AG04449 (cell line): ENCODE measurements around the gene RND3.

Experiments used
- CTCF ChIA-PET: fragments of 350-600 bp; formaldehyde crosslinking; extraction: SDS; loops from one replicate; lab custom pipeline; 2021; ENCODE audit warnings: antibody characterized with exemption; lab: Yijun Ruan, JAX
- POLR2A ChIA-PET: fragments of 400-600, 350-600 bp; formaldehyde crosslinking; extraction: SDS; loops from one replicate; lab custom pipeline; 2020; ENCODE audit warnings: antibody characterized with exemption, inconsistent platforms; lab: Yijun Ruan, JAX
- DNase-seq: peaks from one replicate; pipeline ENCODE4 v3.0.0-alpha.2; 2010; ENCODE audit warnings: low read depth, low spot score
- H3K4me3 ChIP-seq: 2 replicates; pipeline ENCODE4 v1.5.1; 2011; ENCODE audit warnings: low read depth, mild to moderate bottlenecking, control low read depth, low read length
- TF ChIP-seq, protein P1 (sequence below): IDR thresholded peaks from one replicate; pipeline ENCODE4 v1.5.1; 2011; ENCODE audit warnings: mild to moderate bottlenecking, moderate library complexity, low read length, control low read depth, inconsistent platforms; ENCODE audit not compliant: insufficient read depth; ENCODE audit errors: missing control alignments

The RND3 gene

DNA sequence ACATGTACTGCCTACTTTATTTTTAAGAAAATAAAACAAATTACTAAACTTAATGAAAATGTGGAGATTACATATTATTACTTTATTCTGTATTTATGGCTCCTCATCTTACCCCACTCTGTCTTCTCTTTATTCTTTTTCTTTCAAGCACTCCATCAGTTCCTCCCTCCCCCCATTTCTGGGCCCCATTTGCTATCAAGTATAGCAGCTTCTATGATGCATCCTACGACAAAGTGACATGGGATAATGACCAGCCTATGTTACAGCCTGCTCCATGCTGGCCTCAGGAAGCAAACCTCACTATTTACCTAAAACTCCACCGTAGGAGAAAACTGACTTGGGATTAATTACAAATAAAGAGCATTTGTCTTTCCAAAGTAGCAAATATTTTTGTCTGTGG, 58.8 kb downstream of the RND3 start:
- no peak for DNase-seq
- H3K4me3 ChIP-seq, result no peak overlapping the region
- ChIA-PET POLR2A (no interaction called here), CTCF (no interaction called here)
- TF ChIP-seq, protein P1, sequence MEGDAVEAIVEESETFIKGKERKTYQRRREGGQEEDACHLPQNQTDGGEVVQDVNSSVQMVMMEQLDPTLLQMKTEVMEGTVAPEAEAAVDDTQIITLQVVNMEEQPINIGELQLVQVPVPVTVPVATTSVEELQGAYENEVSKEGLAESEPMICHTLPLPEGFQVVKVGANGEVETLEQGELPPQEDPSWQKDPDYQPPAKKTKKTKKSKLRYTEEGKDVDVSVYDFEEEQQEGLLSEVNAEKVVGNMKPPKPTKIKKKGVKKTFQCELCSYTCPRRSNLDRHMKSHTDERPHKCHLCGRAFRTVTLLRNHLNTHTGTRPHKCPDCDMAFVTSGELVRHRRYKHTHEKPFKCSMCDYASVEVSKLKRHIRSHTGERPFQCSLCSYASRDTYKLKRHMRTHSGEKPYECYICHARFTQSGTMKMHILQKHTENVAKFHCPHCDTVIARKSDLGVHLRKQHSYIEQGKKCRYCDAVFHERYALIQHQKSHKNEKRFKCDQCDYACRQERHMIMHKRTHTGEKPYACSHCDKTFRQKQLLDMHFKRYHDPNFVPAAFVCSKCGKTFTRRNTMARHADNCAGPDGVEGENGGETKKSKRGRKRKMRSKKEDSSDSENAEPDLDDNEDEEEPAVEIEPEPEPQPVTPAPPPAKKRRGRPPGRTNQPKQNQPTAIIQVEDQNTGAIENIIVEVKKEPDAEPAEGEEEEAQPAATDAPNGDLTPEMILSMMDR, result no peak

DNA sequence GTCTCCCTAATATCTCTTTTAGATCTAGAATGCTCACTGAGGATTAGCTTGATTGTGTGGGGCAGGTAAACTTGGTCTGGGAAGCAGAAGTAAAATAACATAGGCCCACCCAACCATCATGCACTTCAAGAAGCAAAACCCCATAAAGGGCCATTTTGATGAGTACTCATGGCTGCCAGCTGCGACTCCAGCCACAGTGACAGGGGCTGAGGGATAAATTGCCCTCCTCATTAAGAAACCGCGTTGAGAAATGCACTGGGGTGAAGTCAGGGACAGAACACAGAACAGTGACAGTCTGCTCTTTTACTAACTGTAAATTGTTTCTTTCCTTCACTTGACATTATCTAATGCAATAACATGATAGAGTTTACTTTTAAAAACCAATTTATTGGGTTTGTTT, 60.2 kb downstream of the RND3 start:
- TF ChIP-seq, protein P1, result no peak
- ChIA-PET CTCF (no interaction called here), POLR2A (no interaction called here)
- no peak overlapping the region for H3K4me3 ChIP-seq
- DNase-seq, result no peak

DNA sequence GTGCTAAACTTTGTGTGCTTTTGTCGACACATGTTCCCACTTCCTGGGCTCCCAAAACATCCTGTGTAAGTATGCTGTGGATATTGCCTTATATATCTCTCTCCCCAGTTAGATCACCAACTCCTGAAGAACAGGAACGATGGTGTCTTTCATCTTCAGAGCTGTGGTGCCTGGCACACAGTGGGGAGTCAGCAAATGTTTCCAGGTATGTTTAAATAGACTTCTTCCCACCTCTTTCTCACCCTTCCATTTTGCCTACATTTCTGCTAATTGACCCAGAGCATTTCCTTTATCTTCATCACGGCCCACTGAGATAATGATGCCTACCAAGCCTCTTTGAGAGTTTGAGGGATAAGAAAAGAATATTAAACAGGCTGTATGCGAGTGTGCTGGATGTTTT, 60.7 kb downstream of the RND3 start:
- no peak for DNase-seq
- no peak overlapping the region for H3K4me3 ChIP-seq
- CTCF ChIA-PET, result no interaction called here
- POLR2A ChIA-PET, result no interaction called here
- TF ChIP-seq, protein P1, result no peak

DNA sequence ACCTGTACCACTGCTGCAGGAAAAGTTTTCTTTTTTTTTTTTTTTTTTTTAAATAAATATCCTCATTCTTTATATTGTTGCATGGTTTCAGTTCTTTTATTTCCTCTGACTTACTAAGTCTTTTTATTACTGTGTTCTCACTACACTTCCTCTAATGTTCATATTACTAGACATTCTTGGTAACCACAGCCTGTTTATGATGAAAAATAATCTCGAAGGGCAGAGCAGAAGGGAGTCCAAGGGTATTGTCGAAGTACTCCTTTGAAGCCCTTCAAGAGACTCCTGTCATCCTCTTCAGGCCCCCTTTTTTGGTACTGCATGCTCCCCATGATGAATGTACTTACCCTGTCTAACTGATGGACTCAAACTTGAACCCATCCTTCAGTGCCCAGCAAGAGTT, 61.2 kb downstream of the RND3 start:
- no peak for DNase-seq
- H3K4me3 ChIP-seq, result no peak overlapping the region
- ChIA-PET CTCF (no interaction called here), POLR2A (no interaction called here)
- TF ChIP-seq, protein P1, result no peak

DNA sequence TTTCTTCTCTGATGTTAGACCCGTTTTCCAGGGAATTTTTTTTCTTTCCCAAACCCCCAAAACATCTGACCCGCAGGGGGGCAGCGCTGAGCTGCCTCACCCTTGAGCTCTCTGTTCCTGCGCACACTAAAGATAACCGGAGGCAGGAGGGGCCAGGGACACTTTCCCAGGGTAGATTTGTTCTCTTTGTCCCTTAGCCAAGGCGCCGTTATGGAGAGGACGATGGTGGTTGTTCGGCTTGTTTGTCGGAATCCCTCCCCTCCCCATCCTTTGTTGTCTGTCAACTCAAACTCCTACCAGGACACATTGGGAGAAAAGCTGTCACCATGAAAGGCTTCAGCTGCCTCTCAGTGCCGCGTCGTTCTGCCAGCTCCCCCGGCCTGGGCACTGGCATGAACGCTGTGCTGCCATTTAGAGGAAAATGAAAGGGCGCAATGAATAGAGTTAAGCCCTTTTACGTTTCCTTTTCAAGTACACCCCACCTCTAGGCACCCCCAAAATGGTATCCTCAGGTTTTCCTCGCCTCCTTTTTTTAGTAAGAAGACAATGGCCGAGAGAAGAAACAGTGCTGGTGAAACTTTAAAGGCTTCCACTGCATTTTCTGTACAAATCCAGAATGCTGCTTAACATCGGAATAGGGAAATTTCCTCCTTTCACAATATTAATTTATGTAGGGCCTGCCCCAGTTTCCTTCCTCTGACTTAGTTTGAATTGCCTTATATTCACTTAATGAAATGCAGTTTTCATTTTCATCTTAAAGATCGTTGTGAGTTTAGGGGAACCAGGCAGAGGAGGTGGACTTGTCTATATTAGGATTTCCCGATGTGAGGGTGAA, 62.1 kb downstream of the RND3 start:
- DNase-seq, result no peak
- no peak overlapping the region for H3K4me3 ChIP-seq
- ChIA-PET CTCF (interaction anchor here (1.3 to 1.5 kb wide), 2 partner anchors 10 to 32 kb away, joined by 3 read pairs; no protein-coding TSS in a partner anchor), POLR2A (no interaction called here)
- TF ChIP-seq, protein P1, result no peak

DNA sequence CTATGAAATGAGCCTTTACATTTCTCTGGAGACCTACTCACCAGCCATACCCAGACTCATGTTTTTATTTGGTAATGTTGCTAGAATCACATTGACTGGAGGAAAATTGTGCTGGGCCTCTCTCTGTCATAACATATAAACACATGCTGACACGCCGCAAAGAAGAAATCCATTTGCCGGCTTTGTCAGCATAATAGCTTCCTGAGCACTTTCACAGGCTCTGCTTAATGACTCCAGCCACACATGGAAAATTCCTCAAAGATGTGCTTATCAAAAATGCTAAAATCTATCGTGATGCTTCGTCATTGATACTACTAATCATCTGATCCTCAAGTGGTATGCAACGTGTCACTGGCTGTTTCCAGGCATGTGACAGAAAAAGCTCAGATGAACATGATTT, 63.1 kb downstream of the RND3 start:
- ChIA-PET POLR2A (no interaction called here), CTCF (interaction anchor here (1.3 to 1.5 kb wide), 2 partner anchors 9 to 33 kb away, joined by 3 read pairs; no protein-coding TSS in a partner anchor)
- H3K4me3 ChIP-seq, result no peak overlapping the region
- DNase-seq, result no peak
- TF ChIP-seq, protein P1, result no peak
